Non-pigmented ciliary epithelial cell (primary cell): ENCODE results near the gene TECTA.

Experiments used
- DNase-seq: peaks from one replicate; pipeline ENCODE4 v3.0.0-alpha.2; 2010; ENCODE audit warnings: low read depth

The TECTA gene

DNA sequence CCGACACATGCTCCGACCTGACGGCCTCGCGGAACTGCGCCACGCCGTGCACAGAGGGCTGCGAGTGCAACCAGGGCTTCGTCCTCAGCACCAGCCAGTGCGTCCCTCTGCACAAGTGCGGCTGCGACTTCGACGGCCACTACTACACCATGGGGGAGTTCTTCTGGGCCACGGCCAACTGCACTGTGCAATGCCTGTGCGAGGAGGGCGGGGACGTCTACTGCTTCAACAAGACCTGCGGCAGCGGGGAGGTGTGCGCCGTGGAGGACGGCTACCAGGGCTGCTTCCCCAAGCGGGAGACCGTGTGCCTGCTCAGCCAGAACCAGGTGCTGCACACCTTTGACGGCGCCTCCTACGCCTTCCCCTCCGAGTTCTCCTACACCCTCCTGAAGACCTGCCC lies 26.8 kb downstream of the TECTA start:
- no peak for DNase-seq

DNA sequence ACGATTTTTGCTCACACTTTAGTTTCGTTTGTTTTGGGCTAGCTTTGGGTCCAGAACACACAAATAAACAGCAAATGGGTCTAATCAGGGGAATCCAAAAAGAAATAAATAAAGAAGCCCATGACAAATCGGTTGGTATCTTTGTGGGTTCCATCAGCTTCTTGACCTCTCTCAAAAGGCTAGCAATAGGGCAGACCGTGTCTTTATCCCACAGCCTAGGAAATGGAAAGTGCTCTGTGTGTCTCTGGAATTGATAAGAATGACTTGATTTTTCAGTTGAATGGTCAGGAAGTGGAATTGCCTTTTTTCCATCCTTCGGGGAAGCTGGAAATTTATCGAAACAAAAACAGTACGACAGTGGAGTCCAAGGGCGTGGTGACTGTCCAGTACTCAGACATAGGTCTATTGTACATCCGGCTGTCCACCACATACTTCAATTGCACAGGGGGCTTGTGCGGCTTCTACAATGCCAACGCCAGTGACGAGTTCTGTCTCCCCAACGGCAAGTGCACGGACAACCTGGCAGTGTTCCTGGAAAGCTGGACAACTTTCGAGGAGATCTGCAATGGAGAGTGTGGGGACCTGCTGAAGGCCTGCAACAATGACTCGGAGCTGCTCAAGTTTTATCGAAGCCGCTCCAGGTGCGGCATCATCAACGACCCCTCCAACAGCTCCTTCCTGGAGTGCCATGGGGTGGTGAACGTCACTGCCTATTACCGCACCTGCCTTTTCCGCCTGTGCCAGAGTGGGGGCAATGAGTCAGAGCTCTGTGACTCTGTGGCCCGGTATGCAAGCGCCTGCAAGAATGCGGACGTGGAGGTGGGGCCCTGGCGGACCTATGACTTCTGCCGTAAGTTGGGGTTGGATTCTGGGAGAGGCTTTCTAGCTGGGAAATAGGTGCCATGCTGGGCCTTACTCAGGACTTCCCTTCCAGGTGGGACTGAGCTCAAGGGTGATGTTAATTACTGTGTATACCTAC lies 28.6 kb downstream of the TECTA start:
- no peak for DNase-seq

DNA sequence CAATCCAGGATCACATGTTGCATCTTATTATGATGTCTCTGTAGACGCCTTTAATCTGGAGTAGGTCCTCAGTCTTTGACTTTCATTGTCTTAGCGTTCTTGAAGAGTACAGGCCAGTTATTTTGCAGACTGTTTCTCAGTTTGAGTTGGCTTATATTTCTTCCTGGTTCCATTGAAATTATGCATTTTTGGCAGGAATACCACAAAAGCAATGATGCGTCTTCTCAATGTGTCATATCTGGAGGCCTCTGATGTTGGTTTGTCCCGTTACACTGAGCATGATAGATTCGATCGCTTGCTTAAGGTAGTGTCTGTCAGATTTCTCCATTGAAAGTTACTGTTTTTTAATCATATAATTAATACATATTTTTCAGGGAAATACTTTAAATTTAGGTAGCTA lies 30.6 kb downstream of the TECTA start:
- no peak for DNase-seq

DNA sequence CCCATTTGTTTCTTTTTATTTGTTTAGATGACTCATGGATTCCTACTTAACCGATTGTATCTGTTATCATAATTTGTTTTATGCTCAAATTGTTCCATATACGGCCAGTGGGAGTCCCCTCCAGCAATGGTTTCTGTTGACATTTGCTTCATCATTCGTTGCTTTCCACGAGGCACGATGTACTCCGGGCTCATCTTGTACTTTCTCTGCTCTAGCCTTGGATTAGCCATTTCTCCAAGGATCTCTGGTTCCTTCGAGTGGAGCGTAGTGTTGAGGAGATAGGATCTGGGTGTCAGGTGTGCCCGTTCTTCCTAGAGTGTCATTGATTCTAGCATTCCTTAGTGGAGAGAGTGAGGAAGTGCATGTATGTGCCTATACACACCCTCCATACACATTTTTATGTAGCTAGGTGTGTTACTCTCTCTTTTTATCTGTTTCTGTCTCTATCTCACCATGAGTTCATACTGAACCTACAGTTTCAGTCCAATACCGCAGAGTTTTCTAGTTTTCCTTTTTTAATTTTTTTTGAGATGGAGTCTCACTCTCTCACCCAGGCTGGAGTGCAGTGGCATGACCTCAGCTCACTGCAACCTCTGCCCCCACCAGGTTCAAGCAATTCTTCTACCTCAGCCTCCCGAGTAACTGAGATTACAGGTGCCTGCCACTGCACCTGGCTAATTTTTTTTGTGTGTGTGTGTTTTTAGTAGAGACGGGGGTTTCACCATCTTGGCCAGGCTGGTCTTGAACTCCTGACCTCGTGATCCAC lies 31.4 kb downstream of the TECTA start:
- DNase-seq = no peak

DNA sequence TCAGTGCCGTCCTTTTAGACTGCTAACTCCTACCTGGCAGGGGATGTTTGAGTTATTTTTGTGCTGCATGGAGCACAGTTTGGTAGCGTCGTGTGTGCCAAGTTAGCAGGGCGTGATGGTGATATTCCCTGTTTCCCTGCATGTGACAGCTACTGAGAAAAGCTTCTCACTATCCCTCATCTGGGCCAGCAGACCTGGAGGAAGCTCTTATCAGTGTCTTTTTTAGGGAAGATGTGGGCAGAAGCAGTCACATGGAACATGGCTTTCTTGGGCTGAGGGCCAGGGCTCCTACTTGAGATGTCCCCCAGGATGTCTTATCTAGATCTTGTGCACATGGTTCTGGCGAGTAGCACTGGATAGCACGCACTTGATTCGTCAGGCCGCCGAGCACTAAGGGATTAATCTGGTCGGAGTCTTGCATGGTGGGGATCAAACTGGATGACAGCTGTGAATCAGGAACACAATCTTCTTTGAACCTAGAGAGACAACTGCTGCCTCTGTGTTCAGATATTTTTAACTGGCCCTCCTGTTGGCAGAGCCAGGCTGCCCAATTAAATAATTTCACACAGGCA lies 33.8 kb downstream of the TECTA start:
- DNase-seq = no peak

DNA sequence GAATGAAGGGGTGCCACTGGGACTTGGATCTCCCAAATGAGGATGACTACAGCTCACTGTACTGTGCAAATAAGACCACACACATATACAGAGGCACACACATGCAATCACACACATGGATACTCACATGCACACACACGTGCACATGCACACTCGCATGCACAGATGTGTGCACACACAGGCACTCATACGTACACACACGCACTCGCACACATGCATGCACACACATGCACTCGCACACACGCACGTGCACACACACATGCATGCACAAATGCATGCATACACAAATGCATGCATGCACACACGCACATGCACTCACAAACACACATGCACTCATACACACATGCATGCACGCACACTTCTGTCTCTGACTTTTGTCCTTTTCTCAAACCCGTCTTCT lies 36.0 kb downstream of the TECTA start:
- no peak for DNase-seq

DNA sequence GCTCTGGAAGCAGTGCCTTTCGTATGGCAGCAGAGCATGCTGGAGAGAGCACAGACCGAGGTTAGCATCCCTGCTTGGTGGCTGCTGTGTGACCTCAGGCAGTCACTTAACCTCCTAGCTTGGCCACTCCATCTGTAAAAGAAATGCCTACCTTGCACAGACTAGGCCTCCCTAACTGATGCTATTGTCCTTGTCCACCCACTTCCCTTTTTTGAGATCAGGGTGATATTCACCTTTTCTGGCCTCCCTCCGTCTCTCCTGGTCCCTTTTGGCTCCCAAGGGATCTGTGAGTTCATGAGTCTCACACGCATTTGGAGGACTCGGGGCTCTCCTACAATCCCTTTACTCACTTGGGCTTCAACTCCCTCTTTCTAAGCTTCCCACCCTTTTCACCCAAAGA lies 37.2 kb downstream of the TECTA start:
- DNase-seq = no peak

DNA sequence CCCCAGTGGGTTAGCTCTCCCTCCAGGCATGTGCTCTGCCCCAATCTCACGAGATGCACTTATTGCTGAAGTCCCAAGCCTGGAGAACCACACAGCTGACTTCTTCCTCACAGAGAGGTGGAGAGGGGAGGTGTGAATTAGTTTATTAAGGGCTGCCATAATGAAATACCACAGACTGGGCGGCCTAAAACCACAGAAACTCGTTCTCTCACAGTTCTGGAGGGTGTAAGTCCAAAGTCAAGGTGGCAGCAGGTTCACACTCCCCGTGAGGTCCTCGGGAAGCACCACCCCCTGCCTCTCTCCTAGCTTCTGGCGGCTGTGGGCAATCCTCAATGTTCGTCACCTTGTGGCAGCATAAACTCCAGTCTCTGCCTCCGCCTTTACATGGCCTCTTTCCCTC lies 39.3 kb downstream of the TECTA start:
- DNase-seq = no peak

DNA sequence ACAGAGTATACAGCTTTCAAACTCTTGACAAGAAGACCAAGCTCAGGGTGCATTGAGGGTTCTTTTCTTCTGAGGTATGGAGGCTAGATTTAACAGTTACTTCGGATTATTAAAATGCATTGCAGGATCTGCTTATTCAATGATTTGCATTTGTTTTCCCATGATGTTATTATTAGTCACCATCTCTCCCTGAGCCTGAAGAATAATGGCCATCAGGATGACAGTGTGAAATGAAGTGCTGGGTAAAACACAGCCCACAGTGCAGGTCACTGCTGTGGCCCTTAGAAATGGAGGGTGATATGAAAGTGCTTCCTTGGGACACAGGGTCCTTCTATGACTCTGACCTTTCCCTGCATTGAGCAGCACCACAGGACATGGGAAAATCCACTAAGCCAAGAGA lies 40.0 kb downstream of the TECTA start:
- no peak for DNase-seq

DNA sequence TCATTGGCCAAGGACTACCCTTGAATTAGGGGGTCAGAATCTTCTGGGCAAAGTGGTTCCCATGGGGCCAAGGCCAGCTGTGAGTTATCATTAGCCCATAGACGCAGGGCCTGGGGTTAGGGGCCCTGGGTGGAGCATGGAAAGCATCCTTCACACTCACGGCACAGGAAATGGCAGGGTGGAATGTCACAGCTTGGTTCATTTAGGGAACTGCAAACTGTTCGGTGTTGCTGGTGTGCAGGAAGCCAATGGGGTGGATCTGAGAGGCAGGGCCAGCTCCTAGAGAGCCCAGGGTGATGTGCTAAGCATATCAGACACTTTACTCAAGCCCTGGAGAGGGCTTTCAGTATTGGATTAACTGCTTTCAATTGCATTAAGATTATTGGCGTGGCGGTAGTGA lies 42.9 kb downstream of the TECTA start:
- no peak for DNase-seq

DNA sequence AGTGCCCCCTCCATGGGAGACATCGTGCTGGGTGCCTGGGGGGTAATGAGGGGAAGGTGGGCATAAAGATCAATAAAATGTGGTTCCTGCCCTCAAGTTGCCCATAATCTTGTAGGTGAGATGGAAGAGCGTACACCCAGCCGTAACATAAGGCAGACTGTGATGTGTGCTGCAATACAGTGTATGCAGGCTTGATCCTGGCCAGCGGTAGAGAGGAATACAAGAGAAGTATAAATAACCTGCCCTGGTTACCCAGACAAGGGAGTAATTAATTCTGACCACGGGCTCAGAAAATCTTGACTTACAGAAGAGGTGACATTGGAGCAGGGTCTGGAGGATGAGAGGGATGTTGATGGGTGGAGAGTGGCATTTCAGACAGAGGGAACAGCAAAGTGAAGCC lies 43.7 kb downstream of the TECTA start:
- DNase-seq = no peak

DNA sequence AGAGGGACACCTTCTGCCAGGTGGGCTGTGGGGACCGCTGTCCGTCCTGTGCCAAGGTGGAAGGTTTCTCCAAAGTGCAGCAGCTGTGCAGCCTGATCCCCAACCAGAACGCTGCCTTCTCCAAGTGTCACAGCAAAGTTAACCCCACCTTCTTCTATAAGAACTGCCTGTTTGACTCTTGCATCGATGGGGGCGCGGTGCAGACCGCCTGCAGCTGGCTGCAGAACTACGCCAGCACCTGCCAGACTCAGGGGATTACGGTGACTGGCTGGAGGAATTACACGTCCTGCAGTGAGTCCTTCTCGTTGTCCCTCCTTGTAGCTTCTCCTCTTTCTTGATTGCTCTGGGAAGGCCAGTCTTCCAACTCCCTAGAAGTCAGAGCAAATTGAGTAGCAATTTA lies 44.8 kb downstream of the TECTA start:
- no peak for DNase-seq

DNA sequence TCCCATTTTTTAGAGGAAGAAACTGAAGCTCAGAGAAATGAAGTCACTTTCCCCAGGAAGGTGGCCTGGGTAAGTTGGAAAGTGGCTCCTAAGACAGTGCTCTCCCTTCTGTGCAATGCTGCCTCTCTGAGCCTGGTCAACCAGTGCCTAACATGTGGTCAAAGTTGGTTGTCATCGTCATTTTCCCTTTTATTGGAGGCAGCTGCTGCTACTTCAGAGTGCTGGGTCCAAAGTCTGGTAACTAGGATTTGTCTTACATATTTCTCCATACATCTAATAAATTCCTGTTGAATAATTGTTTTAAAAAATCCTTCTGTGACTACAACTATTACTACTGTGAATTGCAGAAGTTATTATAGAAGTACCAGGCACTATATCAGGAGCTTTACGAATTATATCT lies 48.1 kb downstream of the TECTA start:
- DNase-seq = no peak

DNA sequence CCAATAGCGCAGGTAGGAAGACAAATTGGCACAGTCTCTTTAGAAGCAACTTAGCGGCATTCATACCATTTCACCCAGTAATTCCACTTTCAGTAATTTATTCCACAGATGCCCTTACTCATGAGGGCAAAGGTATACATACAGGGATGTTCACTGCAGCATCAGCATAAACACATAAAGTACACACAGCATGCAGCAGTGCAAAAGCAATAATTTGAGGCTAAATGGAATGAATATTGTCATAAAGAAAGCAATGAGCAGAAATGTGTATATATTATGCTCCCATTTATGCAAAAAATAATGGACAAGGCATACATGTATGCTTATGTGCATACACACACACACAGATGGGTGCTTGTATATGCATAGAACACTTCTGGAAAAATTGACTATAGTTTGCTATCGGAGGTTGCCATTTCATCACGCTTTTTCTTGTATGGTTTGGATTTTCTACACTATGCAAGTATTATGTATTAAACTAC lies 50.2 kb downstream of the TECTA start:
- no peak for DNase-seq

DNA sequence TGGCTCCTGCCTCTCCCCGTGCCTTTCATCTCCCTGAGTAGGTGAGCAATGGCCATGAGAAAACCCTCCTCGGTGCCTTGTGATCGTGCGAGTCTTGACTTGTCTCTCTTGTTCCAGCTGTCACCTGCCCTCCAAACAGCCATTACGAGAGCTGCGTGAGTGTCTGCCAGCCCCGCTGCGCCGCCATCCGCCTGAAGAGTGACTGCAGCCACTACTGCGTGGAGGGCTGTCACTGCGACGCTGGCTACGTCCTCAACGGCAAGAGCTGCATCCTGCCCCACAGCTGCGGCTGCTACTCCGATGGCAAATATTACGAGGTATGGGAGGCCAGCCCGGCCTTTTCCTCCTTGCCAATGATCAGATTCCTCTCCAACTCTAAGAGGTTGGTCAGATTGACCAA lies 51.7 kb downstream of the TECTA start:
- DNase-seq = no peak

DNA sequence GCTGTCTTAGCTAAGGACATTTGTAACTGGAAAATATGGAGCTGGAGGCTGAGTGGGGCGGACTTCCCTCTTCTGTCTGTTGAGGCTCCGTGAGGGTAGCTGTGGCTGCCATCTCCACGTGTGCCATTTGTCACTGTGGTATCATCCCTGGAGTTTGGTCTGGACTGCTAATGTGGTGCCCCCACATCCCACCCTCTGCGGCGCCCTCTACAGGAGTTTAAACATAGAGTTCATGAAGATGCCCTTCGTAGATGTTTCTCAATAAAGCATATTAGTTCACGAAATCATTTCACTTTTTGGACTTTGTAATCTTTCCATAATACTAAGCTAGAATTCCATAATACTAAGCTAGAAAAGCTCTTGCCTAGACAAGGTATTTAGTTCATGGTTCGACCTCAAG lies 52.4 kb downstream of the TECTA start:
- no peak for DNase-seq

DNA sequence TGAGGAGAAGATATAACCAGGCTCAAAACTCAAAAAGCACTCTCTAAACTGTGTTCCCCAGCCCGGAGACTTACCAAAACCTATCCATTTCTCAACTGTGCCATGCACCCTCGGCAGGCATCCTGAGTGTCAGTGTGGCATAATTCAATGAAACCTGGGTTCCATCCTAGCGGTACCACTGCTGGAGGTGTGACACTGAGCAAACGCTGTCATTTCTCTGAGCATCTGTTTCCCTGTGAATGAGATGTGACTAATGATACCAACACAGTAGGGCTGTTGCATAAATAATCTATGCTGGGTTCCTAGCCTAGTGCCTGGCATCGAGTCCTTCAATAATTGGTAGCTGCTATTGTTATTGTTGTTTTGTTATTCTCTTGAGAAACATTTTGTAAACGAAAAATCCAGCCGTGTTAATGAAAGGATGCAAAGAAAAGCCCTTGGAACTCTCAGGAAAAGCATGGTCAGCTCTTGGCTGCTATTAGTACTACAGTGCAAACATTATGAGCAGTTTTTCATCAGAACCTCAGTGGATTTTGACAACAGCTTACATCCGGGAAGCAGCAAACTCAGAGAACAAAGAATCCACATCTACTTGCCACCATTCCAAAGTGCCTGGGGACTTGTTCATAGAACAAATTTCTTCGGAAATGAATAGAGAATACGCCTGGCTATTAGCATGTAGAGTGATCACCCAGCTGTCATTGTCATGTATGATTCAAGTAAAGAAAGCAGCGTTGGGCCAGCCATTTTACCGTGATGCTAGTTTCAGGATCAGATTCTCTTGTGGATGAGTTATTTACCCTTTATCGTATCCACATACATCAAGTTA lies 53.7 kb downstream of the TECTA start:
- no peak for DNase-seq

DNA sequence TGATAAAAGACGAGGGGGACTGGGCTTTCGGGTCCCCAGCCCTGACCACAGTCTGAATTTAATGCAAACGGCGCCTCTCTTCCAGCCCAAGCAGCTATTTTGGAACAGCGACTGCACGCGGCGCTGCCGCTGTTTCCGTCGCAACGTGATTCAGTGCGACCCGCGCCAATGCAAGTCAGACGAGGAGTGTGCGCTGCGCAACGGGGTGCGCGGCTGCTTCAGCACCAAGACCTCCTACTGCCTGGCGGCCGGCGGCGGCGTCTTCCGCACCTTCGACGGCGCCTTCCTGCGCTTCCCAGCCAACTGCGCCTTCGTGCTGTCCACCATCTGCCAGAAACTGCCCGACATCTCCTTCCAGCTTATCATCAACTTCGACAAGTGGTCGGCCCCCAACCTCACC lies 56.7 kb downstream of the TECTA start:
- DNase-seq = no peak

DNA sequence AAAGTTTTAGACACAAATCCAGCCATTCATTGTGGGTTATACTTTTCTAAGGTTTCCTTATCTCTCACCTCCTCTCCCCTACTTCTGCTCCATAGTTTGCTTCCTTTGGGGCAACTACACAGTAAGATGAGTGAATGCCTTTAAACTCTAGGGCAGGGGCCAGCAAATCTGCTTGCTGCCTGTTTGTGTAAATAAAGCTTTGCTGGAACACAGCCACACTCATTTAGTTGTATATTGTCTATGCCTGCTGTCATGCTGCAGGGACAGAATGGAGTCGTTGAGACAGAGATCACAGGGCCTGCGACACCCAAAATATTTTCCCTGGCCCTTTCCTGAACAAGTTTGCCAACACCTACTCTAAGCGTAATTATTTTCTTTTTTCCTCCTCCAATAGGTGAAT lies 58.7 kb downstream of the TECTA start:
- DNase-seq = no peak

DNA sequence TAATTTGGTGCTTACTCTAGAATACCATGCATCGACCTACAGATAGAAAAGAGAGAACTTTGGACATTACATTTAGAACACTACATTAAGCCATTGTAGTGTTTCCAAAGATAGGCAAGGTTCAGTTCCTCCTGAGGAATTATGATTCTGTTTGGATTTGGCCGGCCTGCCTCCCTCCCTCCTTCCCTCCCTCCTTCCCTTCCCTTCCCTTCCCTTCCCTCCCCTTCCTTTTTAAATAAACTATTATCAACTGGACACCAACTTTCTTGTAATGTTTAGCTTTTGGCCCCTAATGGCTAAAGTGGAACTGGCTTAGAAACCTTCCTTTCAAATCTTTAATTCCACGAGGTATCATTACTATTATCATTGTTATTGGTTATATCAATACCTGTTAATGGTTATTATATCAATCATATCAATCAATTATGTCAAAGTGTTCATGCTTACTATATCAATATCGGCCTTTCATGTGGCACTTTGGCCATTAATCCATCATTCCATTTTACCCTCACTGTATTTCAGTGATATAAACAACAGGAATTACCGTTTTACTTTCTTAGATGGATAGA lies 60.4 kb downstream of the TECTA start:
- DNase-seq = no peak

DNA sequence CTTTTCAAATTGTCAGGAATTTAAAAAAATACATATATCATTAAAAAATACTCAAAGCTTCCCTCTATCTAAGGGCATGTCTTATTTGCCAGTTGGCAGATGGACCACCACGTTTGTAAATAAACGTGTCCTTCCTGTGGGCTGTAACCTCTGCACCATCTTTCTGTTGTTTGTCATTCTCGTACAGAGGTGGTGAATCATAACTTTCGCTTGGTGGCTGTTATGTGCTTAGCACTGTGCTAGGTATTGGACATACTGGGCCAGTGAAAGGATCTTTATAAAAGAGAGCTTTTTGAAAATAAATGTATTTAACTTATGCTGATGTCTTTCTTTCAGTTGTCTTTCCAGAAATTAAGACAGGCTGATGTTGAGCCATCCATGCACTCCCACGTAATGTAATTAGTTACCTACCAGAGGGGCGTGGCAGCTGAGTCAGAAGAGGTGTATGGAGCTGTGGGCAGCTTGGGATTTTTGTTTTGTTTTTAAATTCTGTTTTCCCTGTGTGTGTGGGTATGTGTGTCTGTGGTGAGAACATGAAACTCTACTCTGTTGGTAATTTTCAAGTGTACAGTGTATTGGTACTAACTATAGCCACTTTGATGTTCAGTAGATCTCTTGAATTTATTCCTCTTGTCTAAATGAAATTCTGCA lies 62.7 kb downstream of the TECTA start:
- DNase-seq = no peak
